ENCODE measurements around the gene GPRIN2.

GPRIN2 gene

DNA sequence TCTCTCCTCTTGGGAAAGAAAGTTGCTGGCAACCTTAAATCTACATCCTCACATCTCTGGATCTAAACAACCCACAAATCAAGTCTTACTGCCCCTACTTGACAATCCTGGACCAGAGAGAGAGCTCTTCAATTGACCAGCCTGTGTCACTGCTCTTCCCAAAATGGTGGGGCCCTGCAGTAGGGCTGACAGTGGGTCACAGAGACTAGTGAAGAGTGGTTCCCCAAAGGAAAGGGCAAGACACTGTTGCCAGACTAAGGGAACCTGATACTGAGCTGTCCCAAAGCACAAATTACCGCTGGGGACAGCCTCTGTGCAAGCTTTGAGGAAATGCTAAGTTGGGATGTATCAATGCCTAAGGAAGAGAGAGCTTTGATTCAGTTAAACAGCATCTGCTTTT is 4.5 kb upstream of the GPRIN2 start:
- no peak overlapping the region for H3K9ac ChIP-seq (ENCODE audit: low read depth, low read length)
- no peaks in the 10 kb centered on the region for H3K36me3 ChIP-seq (ENCODE audit: insufficient read depth, low read length)
- H3K4me2 ChIP-seq (ENCODE audit: low read length), result no peak overlapping the region
- no peak overlapping the region for H3K4me3 ChIP-seq (ENCODE audit: low read length)
- H3K9me3 ChIP-seq (replicated peaks; ENCODE audit: low read length), result no peaks in the 10 kb centered on the region
- peaks cover 43% of the 10 kb centered on the region for H3K27me3 ChIP-seq (ENCODE audit: control insufficient read depth, insufficient read depth, low read length)
- no peaks in the 10 kb centered on the region for H3K4me1 ChIP-seq (ENCODE audit: control insufficient read depth, insufficient read depth, low read length)

DNA sequence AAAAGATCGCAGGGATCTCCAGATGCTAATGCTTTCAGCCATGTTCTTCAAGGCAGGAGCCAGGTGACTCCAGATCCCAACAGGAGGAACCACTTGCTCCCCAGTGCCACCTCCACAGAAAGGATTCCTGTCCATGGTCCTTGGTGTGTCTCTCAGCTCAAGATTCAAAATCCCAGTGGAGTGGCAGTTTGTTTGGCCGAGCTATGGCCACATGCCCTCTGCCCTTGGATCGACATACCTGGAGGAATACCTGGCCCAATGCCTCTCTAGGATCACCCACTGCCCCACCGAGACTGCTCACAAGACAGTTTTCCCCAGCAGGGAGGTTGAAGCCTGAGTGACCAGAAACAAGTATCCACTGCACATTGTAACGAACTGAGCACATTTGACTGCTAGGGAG is 3.9 kb upstream of the GPRIN2 start:
- H3K9me3 ChIP-seq (replicated peaks; ENCODE audit: low read length), result no peaks in the 10 kb centered on the region
- H3K4me1 ChIP-seq (ENCODE audit: control insufficient read depth, insufficient read depth, low read length), result no peaks in the 10 kb centered on the region
- H3K4me2 ChIP-seq (ENCODE audit: low read length), result no peak overlapping the region
- peaks cover 49% of the 10 kb centered on the region for H3K27me3 ChIP-seq (ENCODE audit: control insufficient read depth, insufficient read depth, low read length)
- no peak overlapping the region for H3K4me3 ChIP-seq (ENCODE audit: low read length)
- H3K36me3 ChIP-seq (ENCODE audit: insufficient read depth, low read length), result no peaks in the 10 kb centered on the region
- no peak overlapping the region for H3K9ac ChIP-seq (ENCODE audit: low read depth, low read length)

DNA sequence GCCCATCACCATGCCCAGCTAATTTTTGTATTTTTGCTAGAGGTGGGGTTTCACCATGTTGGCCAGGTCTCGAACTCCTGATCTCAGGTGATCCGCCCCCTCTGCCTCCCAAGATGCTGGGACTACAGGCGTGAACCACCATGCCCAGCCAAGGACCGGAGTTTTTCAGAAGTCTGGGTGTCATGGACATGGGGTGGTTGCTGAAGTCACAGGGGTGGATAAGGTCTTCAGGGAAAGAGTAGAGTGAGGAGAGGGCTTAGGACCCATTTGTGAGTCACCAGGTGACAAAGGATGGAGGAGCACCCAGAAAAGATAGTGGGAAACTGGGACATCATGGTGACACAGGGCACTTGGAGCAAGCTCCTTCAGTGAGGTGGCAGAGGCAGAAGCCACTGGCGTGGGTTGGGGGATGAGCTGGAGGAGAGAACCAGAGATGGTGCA is 2.8 kb upstream of the GPRIN2 start:
- H3K27me3 ChIP-seq (ENCODE audit: control insufficient read depth, insufficient read depth, low read length), result peaks cover 59% of the 10 kb centered on the region
- no peaks in the 10 kb centered on the region for H3K36me3 ChIP-seq (ENCODE audit: insufficient read depth, low read length)
- no peak overlapping the region for H3K9ac ChIP-seq (ENCODE audit: low read depth, low read length)
- no peaks in the 10 kb centered on the region for H3K4me1 ChIP-seq (ENCODE audit: control insufficient read depth, insufficient read depth, low read length)
- H3K4me2 ChIP-seq (ENCODE audit: low read length), result no peak overlapping the region
- H3K9me3 ChIP-seq (replicated peaks; ENCODE audit: low read length), result no peaks in the 10 kb centered on the region
- no peak overlapping the region for H3K4me3 ChIP-seq (ENCODE audit: low read length)

DNA sequence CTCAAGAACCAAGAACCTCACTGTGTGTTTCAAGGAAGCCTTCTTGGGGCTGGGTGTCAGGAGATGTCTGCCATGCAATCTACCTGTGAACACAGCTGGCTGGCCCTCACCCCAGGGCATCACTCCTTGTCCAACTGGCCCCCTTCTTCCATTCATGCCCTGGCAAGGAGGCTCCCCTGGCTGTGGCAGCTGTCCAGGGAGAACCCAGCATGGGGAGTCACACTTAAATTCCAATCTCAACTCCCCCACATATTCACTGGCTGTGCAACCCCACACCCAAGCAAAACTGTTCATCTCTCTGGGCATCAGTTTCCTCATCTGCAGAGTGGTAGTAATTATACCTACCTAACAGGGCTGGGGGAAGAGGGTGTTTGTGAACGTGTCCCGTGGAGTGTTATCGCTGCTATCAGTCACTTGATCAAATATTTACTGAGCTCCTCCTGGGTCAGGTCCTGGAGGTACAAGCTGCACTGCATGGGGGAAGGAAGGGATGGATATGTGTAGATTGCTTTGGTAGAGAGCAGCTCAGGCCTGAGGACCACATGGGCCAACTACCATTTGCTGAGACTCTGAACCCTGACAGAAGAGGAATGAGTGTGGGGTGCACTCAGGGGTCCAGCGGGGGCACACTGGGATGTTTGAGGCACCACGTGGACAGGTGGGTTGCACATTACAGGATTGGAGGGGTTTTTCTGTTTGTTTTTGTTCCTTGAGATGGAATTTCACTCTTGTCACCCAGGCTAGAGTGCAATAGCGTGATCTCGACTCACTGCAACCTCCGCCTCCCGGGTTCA is 2.1 kb upstream of the GPRIN2 start:
- Histone ChIP-seq H3K9me3 (replicated peaks; ENCODE audit: low read length) (no peaks in the 10 kb centered on the region), H3K36me3 (ENCODE audit: insufficient read depth, low read length) (no peaks in the 10 kb centered on the region), H3K4me1 (ENCODE audit: control insufficient read depth, insufficient read depth, low read length) (no peaks in the 10 kb centered on the region), H3K4me3 (ENCODE audit: low read length) (no peak overlapping the region), H3K4me2 (ENCODE audit: low read length) (no peak overlapping the region), H3K9ac (ENCODE audit: low read depth, low read length) (no peak overlapping the region), H3K27me3 (ENCODE audit: control insufficient read depth, insufficient read depth, low read length) (peaks cover 65% of the 10 kb centered on the region)

DNA sequence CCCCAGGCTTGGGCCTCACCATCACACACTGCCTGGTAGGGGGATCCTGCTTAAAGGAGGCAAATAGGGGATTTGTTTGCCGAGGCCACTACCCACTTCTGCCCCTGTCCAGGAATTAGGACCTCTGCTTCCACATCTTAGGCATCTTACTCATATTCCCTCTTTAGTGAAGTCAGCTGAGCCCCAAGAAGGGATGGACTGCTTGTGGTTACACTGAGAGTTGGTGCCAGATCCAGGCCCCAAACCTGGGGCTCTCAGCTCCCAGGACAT is 1.6 kb upstream of the GPRIN2 start:
- H3K9ac ChIP-seq (ENCODE audit: low read depth, low read length), result no peak overlapping the region
- no peaks in the 10 kb centered on the region for H3K36me3 ChIP-seq (ENCODE audit: insufficient read depth, low read length)
- no peak overlapping the region for H3K4me2 ChIP-seq (ENCODE audit: low read length)
- no peaks in the 10 kb centered on the region for H3K9me3 ChIP-seq (replicated peaks; ENCODE audit: low read length)
- peaks cover 71% of the 10 kb centered on the region for H3K27me3 ChIP-seq (ENCODE audit: control insufficient read depth, insufficient read depth, low read length)
- no peak overlapping the region for H3K4me3 ChIP-seq (ENCODE audit: low read length)
- no peaks in the 10 kb centered on the region for H3K4me1 ChIP-seq (ENCODE audit: control insufficient read depth, insufficient read depth, low read length)

DNA sequence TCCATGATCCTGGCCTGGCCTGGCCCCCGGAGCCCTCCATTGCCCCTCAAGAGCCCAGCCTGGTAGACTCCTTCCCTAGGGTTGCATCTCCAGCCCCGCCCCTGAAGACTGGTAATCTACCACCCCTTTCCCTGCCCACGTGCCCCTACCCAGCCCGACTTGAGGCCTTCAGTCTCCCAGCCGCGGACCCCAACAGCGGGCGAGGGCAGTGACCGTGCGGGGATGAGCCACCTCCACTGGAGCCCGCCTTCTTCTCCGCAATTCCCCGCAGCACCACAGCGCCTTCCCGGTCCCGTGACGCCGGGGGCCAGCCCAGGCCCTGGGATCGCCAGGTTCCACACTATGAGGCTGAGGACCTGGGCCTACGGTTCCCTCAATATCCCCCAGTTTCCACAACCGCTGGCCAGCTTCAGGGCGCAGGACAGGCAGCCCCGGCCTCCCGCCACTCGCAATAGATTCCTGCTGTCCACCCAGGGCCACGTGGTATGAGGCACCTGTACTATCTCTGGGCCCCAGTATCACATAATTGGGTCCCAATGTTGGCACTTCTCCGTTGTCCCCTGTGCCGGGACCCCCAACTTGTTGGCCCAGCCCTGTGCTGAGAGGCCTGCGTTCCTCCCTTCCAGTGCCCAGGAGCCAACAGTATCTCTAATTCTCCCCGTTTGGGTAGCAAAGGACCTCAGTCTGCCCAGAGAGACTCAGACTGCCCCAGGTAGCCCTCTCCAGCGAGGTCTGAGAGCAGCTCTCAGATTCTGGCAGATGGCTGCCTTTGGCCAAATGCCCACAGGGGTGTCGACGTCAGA is 1.1 kb upstream of the GPRIN2 start:
- no peak overlapping the region for H3K4me2 ChIP-seq (ENCODE audit: low read length)
- no peak overlapping the region for H3K9ac ChIP-seq (ENCODE audit: low read depth, low read length)
- H3K9me3 ChIP-seq (replicated peaks; ENCODE audit: low read length), result no peaks in the 10 kb centered on the region
- no peak overlapping the region for H3K4me3 ChIP-seq (ENCODE audit: low read length)
- peaks cover 76% of the 10 kb centered on the region for H3K27me3 ChIP-seq (ENCODE audit: control insufficient read depth, insufficient read depth, low read length)
- no peaks in the 10 kb centered on the region for H3K4me1 ChIP-seq (ENCODE audit: control insufficient read depth, insufficient read depth, low read length)
- H3K36me3 ChIP-seq (ENCODE audit: insufficient read depth, low read length), result no peaks in the 10 kb centered on the region

DNA sequence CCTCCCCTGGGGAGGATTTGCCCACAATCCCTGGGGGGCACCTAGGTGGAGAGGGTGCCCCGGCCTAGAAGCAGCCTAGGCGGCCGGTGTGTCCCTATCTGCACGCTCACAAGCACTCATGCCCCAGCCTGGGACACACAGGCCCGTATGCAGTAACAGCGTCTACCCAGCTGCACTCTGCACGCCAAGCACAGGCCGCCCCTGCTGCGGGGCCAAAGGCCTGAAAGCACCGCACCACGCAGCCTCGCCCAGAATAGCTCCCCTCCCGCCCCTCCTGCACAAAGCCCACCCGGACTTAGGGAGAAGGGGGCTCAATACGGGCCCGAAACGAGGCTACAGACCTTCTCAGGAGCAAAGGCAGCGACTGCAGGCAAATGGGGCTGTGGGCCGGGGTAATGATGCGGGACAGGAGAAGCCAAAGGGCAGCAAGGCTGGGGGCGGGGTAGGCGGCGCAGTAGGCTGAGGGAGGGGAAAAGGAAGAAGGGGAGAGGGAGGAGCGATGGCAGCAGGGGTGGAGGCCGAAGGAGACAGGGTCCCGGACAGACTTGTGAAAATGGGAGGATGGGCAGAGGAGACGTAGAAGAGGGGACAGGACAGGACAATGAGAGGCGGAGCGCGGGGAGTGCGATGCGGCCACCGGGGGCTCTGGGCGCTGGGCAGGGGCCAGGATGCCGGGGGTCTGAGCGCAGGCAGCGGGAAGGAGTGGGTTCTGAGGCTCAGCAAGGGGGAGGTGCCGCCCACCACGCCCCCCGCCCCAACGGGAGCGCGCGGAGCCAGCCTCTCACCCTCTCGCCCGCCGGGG is 544 bp downstream of the GPRIN2 start:
- H3K9me3 ChIP-seq (replicated peaks; ENCODE audit: low read length), result no peaks in the 10 kb centered on the region
- peak overlapping the region; percentile 21 for H3K4me2 ChIP-seq (ENCODE audit: low read length)
- peaks cover 89% of the 10 kb centered on the region for H3K27me3 ChIP-seq (ENCODE audit: control insufficient read depth, insufficient read depth, low read length)
- no peaks in the 10 kb centered on the region for H3K4me1 ChIP-seq (ENCODE audit: control insufficient read depth, insufficient read depth, low read length)
- H3K36me3 ChIP-seq (ENCODE audit: insufficient read depth, low read length), result no peaks in the 10 kb centered on the region
- H3K9ac ChIP-seq (ENCODE audit: low read depth, low read length), result no peak overlapping the region
- H3K4me3 ChIP-seq (ENCODE audit: low read length), result no peak overlapping the region

DNA sequence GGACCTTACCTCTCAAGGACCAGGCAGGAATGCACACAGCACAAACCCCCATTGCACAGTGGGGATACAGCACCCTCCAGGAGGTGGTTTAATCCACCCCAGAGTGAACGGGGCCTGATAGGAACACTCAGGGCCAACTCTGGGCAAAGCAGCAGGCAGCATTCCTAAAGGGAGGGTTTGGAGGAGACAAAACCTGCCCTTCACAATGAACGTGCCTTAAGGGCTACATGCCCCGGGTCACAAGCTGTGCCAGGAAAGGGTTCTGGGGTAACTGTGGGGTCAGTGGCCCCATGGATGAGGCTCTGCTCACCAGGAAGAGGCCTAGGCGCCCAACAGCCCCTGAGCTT is 1.1 kb downstream of the GPRIN2 start:
- Histone ChIP-seq H3K4me2 (ENCODE audit: low read length) (no peak overlapping the region), H3K27me3 (ENCODE audit: control insufficient read depth, insufficient read depth, low read length) (peaks cover 88% of the 10 kb centered on the region), H3K4me3 (ENCODE audit: low read length) (no peak overlapping the region), H3K4me1 (ENCODE audit: control insufficient read depth, insufficient read depth, low read length) (no peaks in the 10 kb centered on the region), H3K36me3 (ENCODE audit: insufficient read depth, low read length) (no peaks in the 10 kb centered on the region), H3K9ac (ENCODE audit: low read depth, low read length) (no peak overlapping the region), H3K9me3 (replicated peaks; ENCODE audit: low read length) (no peaks in the 10 kb centered on the region)

DNA sequence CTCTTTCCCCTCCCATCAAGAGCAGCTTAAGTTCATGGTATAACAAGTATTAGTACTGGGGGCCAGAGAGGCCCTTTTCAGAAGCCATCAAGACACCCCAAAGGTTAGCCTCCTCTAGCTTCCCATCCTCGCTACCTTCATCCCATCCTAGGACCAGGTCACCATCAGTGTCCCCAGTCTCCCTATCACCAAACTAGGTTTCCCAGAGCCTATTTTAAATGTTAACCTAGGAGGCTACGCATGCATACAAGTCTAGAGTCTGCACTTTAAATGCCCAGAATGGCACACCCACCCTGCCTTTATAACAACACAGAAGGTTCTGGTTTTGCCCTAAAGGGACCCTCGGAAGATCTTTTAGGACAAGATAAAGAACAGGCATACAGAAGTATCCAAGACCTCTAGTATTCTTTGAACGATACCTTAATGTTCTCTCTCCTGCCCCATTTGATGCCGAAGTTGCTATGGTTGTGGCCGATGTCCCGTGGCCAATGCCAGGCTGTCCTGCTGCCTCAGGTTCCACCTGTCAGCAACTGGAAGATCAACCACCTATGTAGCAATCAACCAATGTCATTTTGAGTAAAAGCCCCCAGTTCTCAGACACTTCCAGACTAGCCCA is 2.2 kb downstream of the GPRIN2 start:
- H3K9me3 ChIP-seq (replicated peaks; ENCODE audit: low read length), result no peaks in the 10 kb centered on the region
- H3K36me3 ChIP-seq (ENCODE audit: insufficient read depth, low read length), result no peaks in the 10 kb centered on the region
- H3K4me2 ChIP-seq (ENCODE audit: low read length), result no peak overlapping the region
- H3K27me3 ChIP-seq (ENCODE audit: control insufficient read depth, insufficient read depth, low read length), result peaks cover 83% of the 10 kb centered on the region
- no peak overlapping the region for H3K9ac ChIP-seq (ENCODE audit: low read depth, low read length)
- no peaks in the 10 kb centered on the region for H3K4me1 ChIP-seq (ENCODE audit: control insufficient read depth, insufficient read depth, low read length)
- no peak overlapping the region for H3K4me3 ChIP-seq (ENCODE audit: low read length)

DNA sequence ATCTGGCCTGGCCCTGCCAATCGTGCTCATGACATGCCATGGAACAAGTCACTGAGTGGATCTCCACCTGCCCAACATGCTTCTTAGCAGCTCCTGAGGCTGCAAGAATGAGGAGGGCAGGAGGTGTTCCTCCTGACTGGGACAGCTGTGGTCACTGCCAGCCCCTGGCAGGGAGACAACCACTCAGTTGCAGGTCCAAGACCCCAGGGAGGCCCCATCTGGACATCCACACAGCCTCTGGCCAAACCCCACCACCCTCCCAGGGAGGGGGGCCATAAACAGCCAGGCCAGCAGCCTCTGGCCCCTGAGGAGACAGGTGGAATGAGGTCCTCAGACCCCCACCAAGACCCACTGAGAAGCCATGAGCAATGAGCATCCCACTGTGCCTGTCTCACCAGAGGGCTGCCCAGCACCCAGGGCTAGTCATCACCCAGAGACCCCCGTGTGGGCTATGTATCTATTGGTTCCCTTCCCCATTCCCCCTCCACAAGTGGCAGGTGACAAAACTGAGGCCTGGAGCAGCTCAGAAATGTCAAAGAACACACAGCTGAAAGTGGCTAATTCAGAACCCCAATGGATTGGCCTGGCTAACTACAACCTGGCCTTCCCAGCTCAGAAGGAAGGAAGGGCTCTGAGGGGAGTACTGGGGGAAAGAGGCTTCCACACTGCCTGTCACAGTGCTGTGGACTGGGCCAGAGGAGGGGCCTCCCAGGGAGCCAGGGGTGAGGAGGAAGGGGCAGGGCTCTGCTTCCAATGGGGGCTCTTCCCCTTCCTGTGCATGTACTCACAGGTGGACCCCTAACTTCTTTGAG is 3.0 kb downstream of the GPRIN2 start:
- Histone ChIP-seq H3K36me3 (ENCODE audit: insufficient read depth, low read length) (no peaks in the 10 kb centered on the region), H3K9me3 (replicated peaks; ENCODE audit: low read length) (no peaks in the 10 kb centered on the region), H3K9ac (ENCODE audit: low read depth, low read length) (no peak overlapping the region), H3K4me1 (ENCODE audit: control insufficient read depth, insufficient read depth, low read length) (no peaks in the 10 kb centered on the region), H3K27me3 (ENCODE audit: control insufficient read depth, insufficient read depth, low read length) (peaks cover 80% of the 10 kb centered on the region), H3K4me3 (ENCODE audit: low read length) (no peak overlapping the region), H3K4me2 (ENCODE audit: low read length) (no peak overlapping the region)
